Putamen (tissue), 1 donor: Measurements from ENCODE around the gene NRG3.
"Not testable (repeated sequence)": the region's sequence is repeated elsewhere in the genome, so short reads cannot be mapped to it uniquely, and the experiment has no call there.

Experiments used
- DNase-seq: peaks from one replicate; pipeline ENCODE4 v3.0.0-alpha.2; 2016; ENCODE audit warnings: low spot score

Gene NRG3

GRCh38 chr10:82282782-82283456 lies 407.9 kb downstream of the NRG3 start:
- DNase-seq: no peak

- no peak for DNase-seq
These were observed 409.2 kb downstream of the NRG3 start for GRCh38 chr10:82284180-82284579.

- no peak for DNase-seq
These were observed 413.5 kb downstream of the NRG3 start for GRCh38 chr10:82288461-82288881.

- DNase-seq: no peak
These were observed 415.0 kb downstream of the NRG3 start for GRCh38 chr10:82289945-82290344.

- DNase-seq: no peak
These were observed 419.9 kb downstream of the NRG3 start for GRCh38 chr10:82294874-82295378.

GRCh38 chr10:82308641-82309040 lies 433.6 kb downstream of the NRG3 start:
- no peak for DNase-seq

GRCh38 chr10:82310839-82311238 lies 435.8 kb downstream of the NRG3 start:
- DNase-seq: no peak

GRCh38 chr10:82313401-82313800 lies 438.4 kb downstream of the NRG3 start:
- no peak for DNase-seq

- DNase-seq: no peak
These were observed 443.5 kb downstream of the NRG3 start for GRCh38 chr10:82318534-82318933.

GRCh38 chr10:82319074-82319473 lies 444.1 kb downstream of the NRG3 start:
- no peak for DNase-seq

- DNase-seq: no peak
These were observed 444.6 kb downstream of the NRG3 start for GRCh38 chr10:82319562-82319961.

GRCh38 chr10:82321724-82322123 lies 446.7 kb downstream of the NRG3 start:
- no peak for DNase-seq

- no peak for DNase-seq
These were observed 456.7 kb downstream of the NRG3 start for GRCh38 chr10:82331716-82332115.

- DNase-seq: no peak
These were observed 460.8 kb downstream of the NRG3 start for GRCh38 chr10:82335831-82336230.

- DNase-seq: no peak
These were observed 465.2 kb downstream of the NRG3 start for GRCh38 chr10:82340166-82340565.

GRCh38 chr10:82349590-82349989 lies 474.6 kb downstream of the NRG3 start:
- DNase-seq: not testable (repeated sequence)

- no peak for DNase-seq
These were observed 478.4 kb downstream of the NRG3 start for GRCh38 chr10:82353381-82353780.

GRCh38 chr10:82358486-82359099 lies 483.6 kb downstream of the NRG3 start:
- no peak for DNase-seq

- no peak for DNase-seq
These were observed 486.3 kb downstream of the NRG3 start for GRCh38 chr10:82361256-82361655.

- no peak for DNase-seq
These were observed 502.6 kb downstream of the NRG3 start for GRCh38 chr10:82377608-82378007.

- peak; percentile 40 for DNase-seq
These were observed 503.2 kb downstream of the NRG3 start for GRCh38 chr10:82378146-82378545.

- no peak for DNase-seq
These were observed 508.4 kb downstream of the NRG3 start for GRCh38 chr10:82383350-82383749.

- DNase-seq: no peak
These were observed 516.1 kb downstream of the NRG3 start for GRCh38 chr10:82390866-82391658.
